Measurements from ENCODE around the gene NUDT14. TPM values are rescaled to one million over a fixed set of nuclear protein-coding genes. Genes with fewer than 3 reads are reported as not detected.

Gene NUDT14
- total RNA-seq, 1 experiment from 2014 or later = 37.0 TPM

DNA sequence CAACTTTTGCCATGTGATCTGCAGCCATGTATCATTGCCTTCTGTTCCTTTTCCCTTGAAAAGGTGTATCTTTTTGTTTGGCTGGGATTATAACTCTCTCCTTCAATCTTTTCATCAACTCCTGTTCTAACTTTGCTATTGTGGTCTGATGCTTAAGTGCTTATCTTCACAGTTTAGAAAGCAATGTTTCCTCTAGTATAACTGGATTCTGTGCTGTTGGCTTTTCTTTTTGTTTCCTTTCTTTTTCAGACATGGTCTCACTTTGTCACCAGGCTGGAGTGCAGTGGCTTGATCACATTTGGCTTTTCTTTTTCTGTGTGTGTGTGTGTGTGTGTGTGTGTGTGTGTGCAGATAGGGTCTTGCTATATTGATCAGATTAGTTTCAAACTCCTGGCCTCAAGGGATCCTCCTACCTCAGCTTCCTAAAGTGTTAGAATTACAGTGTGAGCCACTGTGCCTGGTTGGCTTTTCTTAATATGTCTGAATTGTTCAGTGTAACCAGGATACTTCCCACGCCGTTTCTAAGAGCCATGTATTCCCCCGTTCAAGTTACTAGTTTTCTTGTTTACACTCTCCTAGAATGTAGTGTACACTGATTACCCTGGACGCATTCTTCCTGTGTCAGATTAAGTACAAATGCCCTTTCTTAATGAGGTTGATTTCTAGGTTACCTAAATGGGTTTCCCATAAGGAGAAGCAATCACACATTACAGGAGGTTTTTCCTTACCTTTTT is 48.0 kb downstream of the NUDT14 start:
- CTCF ChIA-PET = no interaction called here
- DNase-seq = no peak
- Histone ChIP-seq H3K9me3 (ENCODE audit: insufficient read depth, low read depth) (peaks cover 14% of the 10 kb centered on the region), H3K36me3 (ENCODE audit: low read depth) (no peaks in the 10 kb centered on the region), H3K27me3 (ENCODE audit: insufficient read depth, low read depth) (no peaks in the 10 kb centered on the region), H3K79me2 (ENCODE audit: low read depth) (no peaks in the 10 kb centered on the region), H3K4me3 (no peak overlapping the region), H3F3A (ENCODE audit: insufficient read depth, low read depth) (no peaks in the 10 kb centered on the region), H3K9me2 (ENCODE audit: insufficient read depth) (no peaks in the 10 kb centered on the region), H3K4me1 (replicated peaks; ENCODE audit: insufficient read depth) (no peaks in the 10 kb centered on the region), H3K27ac (no peak overlapping the region), H3K4me2 (no peak overlapping the region), H2AFZ (no peak overlapping the region), H4K20me1 (ENCODE audit: insufficient read depth) (no peaks in the 10 kb centered on the region)
- intact Hi-C loops (cut with micrococcal nuclease; ENCODE audit: unreplicated experiment) = no loop called here
- no TSS peak for BruUV-seq (replicated peaks)
- TF ChIP-seq, protein P1, sequence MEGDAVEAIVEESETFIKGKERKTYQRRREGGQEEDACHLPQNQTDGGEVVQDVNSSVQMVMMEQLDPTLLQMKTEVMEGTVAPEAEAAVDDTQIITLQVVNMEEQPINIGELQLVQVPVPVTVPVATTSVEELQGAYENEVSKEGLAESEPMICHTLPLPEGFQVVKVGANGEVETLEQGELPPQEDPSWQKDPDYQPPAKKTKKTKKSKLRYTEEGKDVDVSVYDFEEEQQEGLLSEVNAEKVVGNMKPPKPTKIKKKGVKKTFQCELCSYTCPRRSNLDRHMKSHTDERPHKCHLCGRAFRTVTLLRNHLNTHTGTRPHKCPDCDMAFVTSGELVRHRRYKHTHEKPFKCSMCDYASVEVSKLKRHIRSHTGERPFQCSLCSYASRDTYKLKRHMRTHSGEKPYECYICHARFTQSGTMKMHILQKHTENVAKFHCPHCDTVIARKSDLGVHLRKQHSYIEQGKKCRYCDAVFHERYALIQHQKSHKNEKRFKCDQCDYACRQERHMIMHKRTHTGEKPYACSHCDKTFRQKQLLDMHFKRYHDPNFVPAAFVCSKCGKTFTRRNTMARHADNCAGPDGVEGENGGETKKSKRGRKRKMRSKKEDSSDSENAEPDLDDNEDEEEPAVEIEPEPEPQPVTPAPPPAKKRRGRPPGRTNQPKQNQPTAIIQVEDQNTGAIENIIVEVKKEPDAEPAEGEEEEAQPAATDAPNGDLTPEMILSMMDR (conservative IDR thresholded peaks at IDR 0.05) = no peak
- no peak for TF ChIP-seq EZH2 (IDR thresholded peaks at IDR 0.05; ENCODE audit: low read depth)
- POLR2A ChIA-PET (ENCODE audit: unreplicated experiment) = no interaction called here

DNA sequence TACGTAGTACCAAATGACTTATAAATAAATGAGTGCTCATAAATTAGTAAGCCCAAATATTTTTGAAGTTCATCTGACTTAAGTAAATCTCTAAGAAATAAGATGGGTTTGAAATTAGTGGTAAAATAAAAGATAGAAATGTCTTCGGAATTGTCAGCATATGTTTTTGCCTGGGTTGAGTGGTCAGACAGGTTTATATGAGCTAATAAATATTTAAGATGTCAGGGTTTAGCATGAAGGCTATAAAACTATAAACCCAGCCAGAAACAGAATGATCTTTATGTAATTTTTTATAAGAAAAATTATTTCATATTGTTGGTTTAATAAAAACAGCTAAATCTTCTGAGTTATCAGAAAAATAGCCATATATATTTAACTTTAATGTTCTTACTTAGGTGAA is 49.9 kb downstream of the NUDT14 start:
- H3K4me3 ChIP-seq = no peak overlapping the region
- ChIA-PET CTCF (interaction anchor here (0.7 kb wide), 1 partner anchor 204 kb away, joined by 3 read pairs; no protein-coding TSS in a partner anchor), POLR2A (ENCODE audit: unreplicated experiment) (no interaction called here)
- DNase-seq = no peak
- H3K27me3 ChIP-seq (ENCODE audit: insufficient read depth, low read depth) = 0 out of 2 replicates have a peak, but pooled peaks cover 3% of the 10 kb centered on the region
- H3K79me2 ChIP-seq (ENCODE audit: low read depth) = no peaks in the 10 kb centered on the region
- no peak overlapping the region for H2AFZ ChIP-seq
- H3K4me2 ChIP-seq = no peak overlapping the region
- no peaks in the 10 kb centered on the region for H3F3A ChIP-seq (ENCODE audit: insufficient read depth, low read depth)
- H3K9me2 ChIP-seq (ENCODE audit: insufficient read depth) = no peaks in the 10 kb centered on the region
- TF ChIP-seq, protein P1 (conservative IDR thresholded peaks at IDR 0.05) = no peak
- H3K9me3 ChIP-seq (ENCODE audit: insufficient read depth, low read depth) = peaks cover 14% of the 10 kb centered on the region
- no peaks in the 10 kb centered on the region for H3K4me1 ChIP-seq (replicated peaks; ENCODE audit: insufficient read depth)
- H3K27ac ChIP-seq = no peak overlapping the region
- intact Hi-C loops (cut with micrococcal nuclease; ENCODE audit: unreplicated experiment) = no loop called here
- no peaks in the 10 kb centered on the region for H4K20me1 ChIP-seq (ENCODE audit: insufficient read depth)
- H3K36me3 ChIP-seq (ENCODE audit: low read depth) = no peaks in the 10 kb centered on the region
- no TSS peak for BruUV-seq (replicated peaks)

DNA sequence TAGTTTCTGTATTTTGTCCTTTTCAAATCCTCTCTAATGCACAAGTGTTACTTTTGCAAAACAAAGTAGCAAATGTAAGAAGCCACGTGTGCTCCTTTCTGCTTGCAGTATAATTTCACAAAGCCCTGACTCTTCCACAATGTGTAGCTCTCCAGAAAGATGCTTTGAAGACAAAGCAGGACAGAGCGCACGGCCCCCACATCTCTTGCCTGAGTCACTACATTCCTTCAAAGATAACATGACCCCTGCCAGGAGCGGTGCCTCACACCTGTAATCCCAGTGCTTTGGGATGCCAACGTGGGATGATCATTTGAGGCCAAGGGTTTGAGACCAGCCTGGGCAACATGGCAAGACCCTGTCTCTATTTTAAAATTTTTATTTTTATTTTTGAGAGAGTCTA is 53.1 kb downstream of the NUDT14 start:
- ChIA-PET POLR2A (ENCODE audit: unreplicated experiment) (no interaction called here), CTCF (interaction anchor here (0.5 to 1.1 kb wide), 2 partner anchors 10 to 618 kb away, joined by 3 to 4 read pairs; no protein-coding TSS in a partner anchor)
- BruUV-seq (replicated peaks) = no TSS peak
- Histone ChIP-seq H3K79me2 (ENCODE audit: low read depth) (no peaks in the 10 kb centered on the region), H3K4me3 (no peak overlapping the region), H3K9me2 (ENCODE audit: insufficient read depth) (no peaks in the 10 kb centered on the region), H2AFZ (no peak overlapping the region), H3F3A (ENCODE audit: insufficient read depth, low read depth) (no peaks in the 10 kb centered on the region), H3K4me2 (no peak overlapping the region), H3K9me3 (ENCODE audit: insufficient read depth, low read depth) (peaks cover 14% of the 10 kb centered on the region), H3K27ac (no peak overlapping the region), H4K20me1 (ENCODE audit: insufficient read depth) (no peaks in the 10 kb centered on the region), H3K27me3 (ENCODE audit: insufficient read depth, low read depth) (0 out of 2 replicates have a peak, but pooled peaks cover 3% of the 10 kb centered on the region), H3K36me3 (ENCODE audit: low read depth) (no peaks in the 10 kb centered on the region), H3K4me1 (replicated peaks; ENCODE audit: insufficient read depth) (no peaks in the 10 kb centered on the region)
- intact Hi-C loops (cut with micrococcal nuclease; ENCODE audit: unreplicated experiment) = no loop called here
- peak in 1 of 2 experiments; percentile 41 for DNase-seq
- TF ChIP-seq, protein P1 (conservative IDR thresholded peaks at IDR 0.05) = no peak
- no peak for TF ChIP-seq EZH2 (IDR thresholded peaks at IDR 0.05; ENCODE audit: low read depth)
